Endothelial cell of umbilical vein (primary cell): ENCODE measurements around the gene FAM53B. TPM values are rescaled to one million over a fixed set of nuclear protein-coding genes. Genes with fewer than 3 reads are reported as not detected.

Source experiments
- BruUV-seq: library from RNA; stranded (reverse); fragments of 400-500 nt; replicated peaks from 2 replicates; lab custom pipeline; 2021; lab: Mats Ljungman, UMichigan
- CTCF ChIA-PET: fragments of 300-600, 350-600 bp; sonication (Branson Sonifier 250); formaldehyde crosslinking; loops from one replicate; lab custom pipeline; 2021; ENCODE audit warnings: antibody characterized with exemption, inconsistent platforms; lab: Charles Lee
- POLR2A ChIA-PET: fragments of 300-600, 350-600 bp; sonication (Branson Sonifier 250); formaldehyde crosslinking; loops from one replicate; lab custom pipeline; 2021; ENCODE audit warnings: antibody characterized with exemption, inconsistent platforms; lab: Charles Lee
- DNase-seq: peaks from one replicate; pipeline ENCODE4 v3.0.0-alpha.2; 2011; ENCODE audit warnings: low read depth, low spot score
- FAIRE-seq: peaks from 2 replicates; lab custom pipeline; 2011; peaks lifted over from hg19 to GRCh38; lab: Jason Lieb, UNC
- H2AFZ ChIP-seq: 2 replicates; pipeline ENCODE4 v1.6.0; 2012; ENCODE audit warnings: low read depth, low read length, control low read depth, inconsistent platforms
- H3K27ac ChIP-seq: 2 replicates; pipeline ENCODE4 v1.5.1; 2011; ENCODE audit warnings: low read depth, mild to moderate bottlenecking, control low read depth, low read length, moderate library complexity; ENCODE audit not compliant: insufficient read depth
- H3K27me3 ChIP-seq, 2 experiments: 2 replicates each; pipeline versions ENCODE4 v1.6.0 to v1.6.1; 2011; ENCODE audit warnings: low read length in 2 of 2, mixed read lengths in 1 of 2; ENCODE audit not compliant: control insufficient read depth in 2 of 2, insufficient read depth in 2 of 2
- H3K36me3 ChIP-seq, 2 experiments: 2 replicates in 1 of 2; 3 replicates in 1 of 2; pipeline ENCODE4 v1.5.1; 2011; ENCODE audit warnings: low read length in 2 of 2, mild to moderate bottlenecking in 1 of 2, moderate library complexity in 1 of 2; ENCODE audit not compliant: control insufficient read depth in 2 of 2, insufficient read depth in 2 of 2; ENCODE audit errors: extremely low read depth in 1 of 2
- H3K4me1 ChIP-seq: 3 replicates; pipeline ENCODE4 v1.5.1; 2011; ENCODE audit warnings: mild to moderate bottlenecking, low read length; ENCODE audit not compliant: control insufficient read depth, insufficient read depth; ENCODE audit errors: extremely low read depth
- H3K4me2 ChIP-seq: 2 replicates; pipeline ENCODE4 v1.6.1; 2011; ENCODE audit warnings: low read length, control low read depth, mixed read lengths; ENCODE audit not compliant: insufficient read depth
- H3K4me3 ChIP-seq, 3 experiments: fragments of 200-600 bp in 1 of 3; sonication (generic), shearing (Covaris generic) in 1 of 3; replicated peaks in 1 of 3; 2 replicates each; pipeline ENCODE4 v1.5.1; 2011 to 2016; ENCODE audit warnings: control low read depth in 3 of 3, low read length in 3 of 3, mild to moderate bottlenecking in 2 of 3, inconsistent platforms in 1 of 3, low read depth in 1 of 3, moderate library complexity in 1 of 3; ENCODE audit not compliant: insufficient read depth in 1 of 3
- H3K79me2 ChIP-seq: 2 replicates; pipeline ENCODE4 v1.6.0; 2012; ENCODE audit warnings: low read length, inconsistent platforms; ENCODE audit not compliant: control insufficient read depth, insufficient read depth
- H3K9ac ChIP-seq: replicated peaks from 2 replicates; pipeline ENCODE3; 2011; ENCODE audit warnings: low read length, control low read depth; ENCODE audit not compliant: insufficient read depth; ENCODE audit errors: extremely low read depth
- H3K9me1 ChIP-seq: replicated peaks from 3 replicates; pipeline ENCODE4 v1.6.0; 2011; ENCODE audit warnings: mild to moderate bottlenecking, low read length; ENCODE audit not compliant: control insufficient read depth, insufficient read depth; ENCODE audit errors: extremely low read depth
- H3K9me3 ChIP-seq: replicated peaks from 2 replicates; pipeline ENCODE4 v1.5.1; 2012; ENCODE audit warnings: low read length, inconsistent platforms; ENCODE audit not compliant: control insufficient read depth, insufficient read depth
- H4K20me1 ChIP-seq: replicated peaks from 2 replicates; pipeline ENCODE3; 2011; ENCODE audit warnings: mild to moderate bottlenecking, low read length; ENCODE audit not compliant: control insufficient read depth, insufficient read depth; ENCODE audit errors: extremely low read depth
- EZH2 ChIP-seq: IDR thresholded peaks from 2 replicates; pipeline ENCODE4 v1.6.1; 2012; ENCODE audit warnings: borderline replicate concordance, low read depth, mild to moderate bottlenecking, moderate library complexity, low read length, inconsistent platforms; ENCODE audit not compliant: severe bottlenecking
- FOS ChIP-seq: IDR thresholded peaks from 2 replicates; pipeline ENCODE4 v1.6.1; 2011; ENCODE audit warnings: mild to moderate bottlenecking, low read length, moderate library complexity, borderline replicate concordance; ENCODE audit not compliant: insufficient read depth
- GATA2 ChIP-seq: IDR thresholded peaks from 2 replicates; pipeline ENCODE4 v1.7.0; 2011; ENCODE audit warnings: low read depth, mild to moderate bottlenecking, moderate library complexity, mixed read lengths, low read length; ENCODE audit not compliant: insufficient read length, insufficient read depth
- MYC ChIP-seq: IDR thresholded peaks from one replicate; pipeline ENCODE4 v1.6.1; 2011; ENCODE audit warnings: mild to moderate bottlenecking, low read depth, low read length
- POLR2AphosphoS5 ChIP-seq: IDR thresholded peaks from 2 replicates; pipeline ENCODE4 v1.6.1; 2012; ENCODE audit warnings: low read depth, mild to moderate bottlenecking, control low read depth, low read length, moderate library complexity; ENCODE audit not compliant: insufficient read depth
- dilution Hi-C: fragments of 300-500 bp; cut with MboI; formaldehyde crosslinking; loops from one replicate; pipeline ENCODE4 v1.15.0; 2019; ENCODE audit warnings: low sequenced_read_pairs; ENCODE audit not compliant: extremely low pct_ligation_motif_present
- intact Hi-C: fragments of 100-400 bp; cut with micrococcal nuclease; formaldehyde crosslinking; loops from one replicate; pipeline ENCODE4 v1.10.0; 2022
- polyA plus RNA-seq, 4 experiments: library from polyadenylated mRNA; depleted of rRNA in 3 of 4; stranded (reverse) in 3 of 4; unstranded in 1 of 4; fragments of >200 nt; gene quantifications; 2 replicates each; pipeline versions ENCODE4 v1.2.1 to v1.2.3, GENCODE V29; 2011 to 2012; ENCODE audit warnings: missing spikeins in 1 of 4
- total RNA-seq: library from RNA; stranded (reverse); gene quantifications from 2 replicates; pipeline ENCODE4 v1.2.3, GENCODE V29; 2021
- TF ChIP-seq, protein P1 (sequence below), 2 donors: IDR thresholded peaks; 1 replicate in 1 of 2; 2 replicates in 1 of 2; pipeline ENCODE4 v1.5.1; 2011; ENCODE audit warnings: low read length in 2 of 2, mild to moderate bottlenecking in 2 of 2, moderate library complexity in 2 of 2, control low read depth in 1 of 2, inconsistent platforms in 1 of 2, low read depth in 1 of 2; ENCODE audit not compliant: insufficient read depth in 1 of 2; ENCODE audit errors: extremely low read depth in 1 of 2
- TF ChIP-seq, protein P2 (sequence below): IDR thresholded peaks from 2 replicates; pipeline ENCODE4 v1.6.1; 2011; ENCODE audit not compliant: insufficient read depth, insufficient read length

The FAM53B gene
- total and polyA plus RNA-seq, 2 donors (not counting 3 experiments of a cell fraction or from before 2014, with no cell fraction given): 8.5 to 21.1 TPM

GRCh38 chr10:124697837-124698544, 46.2 kb downstream of the FAM53B start:
- H4K20me1 ChIP-seq: no peaks in the 10 kb centered on the region
- no peaks in the 10 kb centered on the region for H3K9me3 ChIP-seq
- no peak overlapping the region for H3K27ac ChIP-seq
- ChIA-PET CTCF (interaction anchor here (1.5 kb wide), 1 partner anchor 43 kb away, joined by 4 read pairs; no protein-coding TSS in a partner anchor), POLR2A (no interaction called here)
- intact Hi-C loops (no loop called here), dilution Hi-C loops (no loop called here)
- no peak for DNase-seq
- no peak for FAIRE-seq
- H3K4me2 ChIP-seq: no peak overlapping the region
- H3K4me3 ChIP-seq: no peak overlapping the region
- H3K4me1 ChIP-seq: peaks cover 19% of the 10 kb centered on the region
- H3K27me3 ChIP-seq: no peaks in the 10 kb centered on the region
- peaks cover 0 to 7% of the 10 kb centered on the region in 2 experiments for H3K36me3 ChIP-seq
- no peak overlapping the region for H2AFZ ChIP-seq
- TF ChIP-seq GATA2 (no peak), FOS (no peak), EZH2 (no peak), POLR2AphosphoS5 (no peak), MYC (no peak)
- TF ChIP-seq, protein P1, sequence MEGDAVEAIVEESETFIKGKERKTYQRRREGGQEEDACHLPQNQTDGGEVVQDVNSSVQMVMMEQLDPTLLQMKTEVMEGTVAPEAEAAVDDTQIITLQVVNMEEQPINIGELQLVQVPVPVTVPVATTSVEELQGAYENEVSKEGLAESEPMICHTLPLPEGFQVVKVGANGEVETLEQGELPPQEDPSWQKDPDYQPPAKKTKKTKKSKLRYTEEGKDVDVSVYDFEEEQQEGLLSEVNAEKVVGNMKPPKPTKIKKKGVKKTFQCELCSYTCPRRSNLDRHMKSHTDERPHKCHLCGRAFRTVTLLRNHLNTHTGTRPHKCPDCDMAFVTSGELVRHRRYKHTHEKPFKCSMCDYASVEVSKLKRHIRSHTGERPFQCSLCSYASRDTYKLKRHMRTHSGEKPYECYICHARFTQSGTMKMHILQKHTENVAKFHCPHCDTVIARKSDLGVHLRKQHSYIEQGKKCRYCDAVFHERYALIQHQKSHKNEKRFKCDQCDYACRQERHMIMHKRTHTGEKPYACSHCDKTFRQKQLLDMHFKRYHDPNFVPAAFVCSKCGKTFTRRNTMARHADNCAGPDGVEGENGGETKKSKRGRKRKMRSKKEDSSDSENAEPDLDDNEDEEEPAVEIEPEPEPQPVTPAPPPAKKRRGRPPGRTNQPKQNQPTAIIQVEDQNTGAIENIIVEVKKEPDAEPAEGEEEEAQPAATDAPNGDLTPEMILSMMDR (IDR thresholded peaks at IDR 0.05; ENCODE audit: extremely low read depth in 1 of 2, insufficient read depth in 1 of 2, low read depth in 1 of 2, low read length in 2 of 2): no peak
- TF ChIP-seq, protein P2, sequence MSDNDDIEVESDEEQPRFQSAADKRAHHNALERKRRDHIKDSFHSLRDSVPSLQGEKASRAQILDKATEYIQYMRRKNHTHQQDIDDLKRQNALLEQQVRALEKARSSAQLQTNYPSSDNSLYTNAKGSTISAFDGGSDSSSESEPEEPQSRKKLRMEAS: no peak
- H3K9ac ChIP-seq: no peak overlapping the region
- no peaks in the 10 kb centered on the region for H3K9me1 ChIP-seq
- no TSS peak for BruUV-seq
- H3K79me2 ChIP-seq: no peaks in the 10 kb centered on the region
